SK-N-SH (cell line): ENCODE measurements around the gene XRCC5.

Experiments
- GATA2 ChIP-seq: sonication (generic); formaldehyde crosslinking; IDR thresholded peaks from 2 replicates; pipeline ENCODE4 v1.5.0; 2020; ENCODE audit warnings: mild to moderate bottlenecking, missing genetic modification reagents
- MXI1 ChIP-seq: IDR thresholded peaks from 2 replicates; pipeline ENCODE4 v1.6.1; 2012; ENCODE audit warnings: mild to moderate bottlenecking, low read depth, low read length, improper control_type of control experiment
- NFIC ChIP-seq: IDR thresholded peaks from 2 replicates; pipeline ENCODE4 v1.4.0; 2012; ENCODE audit warnings: borderline replicate concordance
- POLR2AphosphoS5 ChIP-seq: IDR thresholded peaks from 2 replicates; pipeline ENCODE4 v1.6.1; 2012; ENCODE audit warnings: low read depth, low read length
- RAD21 ChIP-seq: IDR thresholded peaks from 2 replicates; pipeline ENCODE4 v1.6.1; 2012; ENCODE audit warnings: mild to moderate bottlenecking, low read length
- REST ChIP-seq: IDR thresholded peaks from 2 replicates; pipeline ENCODE4 v1.6.1; 2012; ENCODE audit warnings: mild to moderate bottlenecking, low read depth, low read length, moderate library complexity
- RXRA ChIP-seq: IDR thresholded peaks from 2 replicates; pipeline ENCODE4 v1.4.0; 2012; ENCODE audit warnings: low read depth, mild to moderate bottlenecking, borderline replicate concordance
- YY1 ChIP-seq: IDR thresholded peaks from 2 replicates; pipeline ENCODE4 v1.4.0; 2012; ENCODE audit warnings: low read depth, mild to moderate bottlenecking
- TF ChIP-seq, protein P1 (sequence below): IDR thresholded peaks from 2 replicates; pipeline ENCODE4 v1.4.0; 2012; ENCODE audit warnings: low read depth, borderline replicate concordance
- TF ChIP-seq, protein P2 (sequence below): fragments of 200-600 bp; sonication (generic); IDR thresholded peaks from 2 replicates; pipeline ENCODE4 v1.6.1; 2017; ENCODE audit warnings: antibody characterized with exemption, mild to moderate bottlenecking, moderate library complexity
- TF ChIP-seq, protein P3 (sequence below): fragments of 150-350 bp; IDR thresholded peaks from 2 replicates; pipeline ENCODE4 v1.6.1; 2017; ENCODE audit warnings: antibody characterized with exemption, low read length, low read depth, borderline replicate concordance

DNA sequence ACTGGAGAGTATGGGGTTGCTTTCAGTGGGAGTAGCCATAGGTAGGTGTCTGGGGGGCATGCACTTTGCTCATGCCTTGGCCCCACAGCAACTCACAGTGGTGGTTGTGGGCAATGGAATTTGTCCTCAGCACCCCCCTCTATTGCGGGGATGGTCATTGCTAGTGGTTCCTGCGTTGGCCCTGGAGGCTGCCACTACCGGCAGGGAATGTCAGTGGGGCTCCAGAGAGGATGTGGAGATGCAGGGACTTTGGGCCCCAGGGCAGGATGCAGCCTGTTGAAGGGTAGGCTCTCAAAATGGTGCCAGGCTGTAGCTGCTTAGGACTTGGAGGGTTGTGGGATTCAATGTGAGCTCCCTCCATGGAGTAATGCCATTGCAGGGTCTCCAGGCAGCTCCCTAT, 125.0 kb downstream of the XRCC5 start:
- TF ChIP-seq POLR2AphosphoS5 (no peak), GATA2 (no peak), YY1 (no peak), RAD21 (no peak), NFIC (no peak), REST (no peak), RXRA (no peak), MXI1 (no peak)
- TF ChIP-seq, protein P1, sequence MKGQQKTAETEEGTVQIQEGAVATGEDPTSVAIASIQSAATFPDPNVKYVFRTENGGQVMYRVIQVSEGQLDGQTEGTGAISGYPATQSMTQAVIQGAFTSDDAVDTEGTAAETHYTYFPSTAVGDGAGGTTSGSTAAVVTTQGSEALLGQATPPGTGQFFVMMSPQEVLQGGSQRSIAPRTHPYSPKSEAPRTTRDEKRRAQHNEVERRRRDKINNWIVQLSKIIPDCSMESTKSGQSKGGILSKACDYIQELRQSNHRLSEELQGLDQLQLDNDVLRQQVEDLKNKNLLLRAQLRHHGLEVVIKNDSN = no peak
- TF ChIP-seq, protein P2, sequence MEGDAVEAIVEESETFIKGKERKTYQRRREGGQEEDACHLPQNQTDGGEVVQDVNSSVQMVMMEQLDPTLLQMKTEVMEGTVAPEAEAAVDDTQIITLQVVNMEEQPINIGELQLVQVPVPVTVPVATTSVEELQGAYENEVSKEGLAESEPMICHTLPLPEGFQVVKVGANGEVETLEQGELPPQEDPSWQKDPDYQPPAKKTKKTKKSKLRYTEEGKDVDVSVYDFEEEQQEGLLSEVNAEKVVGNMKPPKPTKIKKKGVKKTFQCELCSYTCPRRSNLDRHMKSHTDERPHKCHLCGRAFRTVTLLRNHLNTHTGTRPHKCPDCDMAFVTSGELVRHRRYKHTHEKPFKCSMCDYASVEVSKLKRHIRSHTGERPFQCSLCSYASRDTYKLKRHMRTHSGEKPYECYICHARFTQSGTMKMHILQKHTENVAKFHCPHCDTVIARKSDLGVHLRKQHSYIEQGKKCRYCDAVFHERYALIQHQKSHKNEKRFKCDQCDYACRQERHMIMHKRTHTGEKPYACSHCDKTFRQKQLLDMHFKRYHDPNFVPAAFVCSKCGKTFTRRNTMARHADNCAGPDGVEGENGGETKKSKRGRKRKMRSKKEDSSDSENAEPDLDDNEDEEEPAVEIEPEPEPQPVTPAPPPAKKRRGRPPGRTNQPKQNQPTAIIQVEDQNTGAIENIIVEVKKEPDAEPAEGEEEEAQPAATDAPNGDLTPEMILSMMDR = no peak
- TF ChIP-seq, protein P3, sequence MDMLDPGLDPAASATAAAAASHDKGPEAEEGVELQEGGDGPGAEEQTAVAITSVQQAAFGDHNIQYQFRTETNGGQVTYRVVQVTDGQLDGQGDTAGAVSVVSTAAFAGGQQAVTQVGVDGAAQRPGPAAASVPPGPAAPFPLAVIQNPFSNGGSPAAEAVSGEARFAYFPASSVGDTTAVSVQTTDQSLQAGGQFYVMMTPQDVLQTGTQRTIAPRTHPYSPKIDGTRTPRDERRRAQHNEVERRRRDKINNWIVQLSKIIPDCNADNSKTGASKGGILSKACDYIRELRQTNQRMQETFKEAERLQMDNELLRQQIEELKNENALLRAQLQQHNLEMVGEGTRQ = no peak
